Smooth muscle cell (in vitro differentiated cells): ENCODE results near the gene LMOD1. TPM values are rescaled to one million over a fixed set of nuclear protein-coding genes. Genes with fewer than 3 reads are reported as not detected.
"Not testable (repeated sequence)": the region's sequence is repeated elsewhere in the genome, so short reads cannot be mapped to it uniquely, and the experiment has no call there.

Source experiments
- DNase-seq: peaks from one replicate; lab custom pipeline; 2025; ENCODE audit not compliant: unreplicated experiment; lab: John Stamatoyannopoulos, UW
- H2AFZ ChIP-seq: fragments of 200-600 bp; sonication (generic); 2 replicates; pipeline ENCODE4 v1.6.0; 2016; ENCODE audit warnings: antibody characterized with exemption, low read depth, mild to moderate bottlenecking
- H3F3A ChIP-seq: fragments of 200-600 bp; sonication (generic); 2 replicates; pipeline ENCODE4 v1.6.0; 2017; ENCODE audit warnings: antibody characterized with exemption, low read depth
- H3K27ac ChIP-seq: fragments of 200-600 bp; sonication (generic); 2 replicates; pipeline ENCODE4 v1.5.1; 2016; ENCODE audit warnings: low read depth, mild to moderate bottlenecking
- H3K27me3 ChIP-seq: fragments of 200-600 bp; sonication (generic); 2 replicates; pipeline ENCODE4 v1.6.1; 2016; ENCODE audit warnings: low read depth, mild to moderate bottlenecking
- H3K36me3 ChIP-seq: fragments of 200-600 bp; sonication (generic); 2 replicates; pipeline ENCODE4 v1.5.1; 2016; ENCODE audit warnings: low read depth
- H3K4me1 ChIP-seq: fragments of 200-600 bp; sonication (generic); 2 replicates; pipeline ENCODE4 v1.5.1; 2016; ENCODE audit warnings: low read depth
- H3K4me2 ChIP-seq: fragments of 200-600 bp; sonication (generic); 2 replicates; pipeline ENCODE4 v1.6.0; 2016; ENCODE audit warnings: mild to moderate bottlenecking
- H3K4me3 ChIP-seq: fragments of 200-600 bp; sonication (generic); 2 replicates; pipeline ENCODE4 v1.5.1; 2016; ENCODE audit warnings: mild to moderate bottlenecking
- H3K79me2 ChIP-seq: fragments of 200-600 bp; sonication (generic); 2 replicates; pipeline ENCODE4 v1.6.0; 2016; ENCODE audit warnings: low read depth, mild to moderate bottlenecking
- H3K9ac ChIP-seq: fragments of 200-600 bp; sonication (generic); 2 replicates; pipeline ENCODE4 v1.6.0; 2016; ENCODE audit warnings: low read depth
- H3K9me3 ChIP-seq: fragments of 200-600 bp; sonication (generic); replicated peaks from 2 replicates; pipeline ENCODE4 v1.5.1; 2016; ENCODE audit warnings: low read depth
- H4K20me1 ChIP-seq: fragments of 200-600 bp; sonication (generic); 2 replicates; pipeline ENCODE4 v1.6.0; 2016; ENCODE audit warnings: low read depth
- CTCF ChIP-seq: fragments of 200-600 bp; sonication (generic); IDR thresholded peaks from 2 replicates; pipeline ENCODE4 v1.5.1; 2017; ENCODE audit warnings: borderline replicate concordance, mild to moderate bottlenecking, antibody characterized with exemption; ENCODE audit not compliant: insufficient read depth, poor library complexity, severe bottlenecking
- WGBS: methylation state at CpG from one replicate; pipeline ENCODE4 v1.1.7; 2016; ENCODE audit warnings: low lambda C conversion rate; 5-methylcytosine and 5-hydroxymethylcytosine counted together
- polyA plus RNA-seq: library from polyadenylated mRNA; unstranded; fragments of >200 nt; fragmentation: Nextera tagmentation; extraction: Ambion mirVana; gene quantifications from 2 replicates; pipeline ENCODE4 v1.2.1, GENCODE V29; 2016
- total RNA-seq: library from RNA; depleted of rRNA; stranded (reverse); fragments of >200 nt; gene quantifications from 2 replicates; pipeline ENCODE4 v1.2.3, GENCODE V29; 2014

LMOD1 gene
- total and polyA plus RNA-seq, 2 experiments from 2014 or later, result 4.0 to 5.6 TPM

DNA sequence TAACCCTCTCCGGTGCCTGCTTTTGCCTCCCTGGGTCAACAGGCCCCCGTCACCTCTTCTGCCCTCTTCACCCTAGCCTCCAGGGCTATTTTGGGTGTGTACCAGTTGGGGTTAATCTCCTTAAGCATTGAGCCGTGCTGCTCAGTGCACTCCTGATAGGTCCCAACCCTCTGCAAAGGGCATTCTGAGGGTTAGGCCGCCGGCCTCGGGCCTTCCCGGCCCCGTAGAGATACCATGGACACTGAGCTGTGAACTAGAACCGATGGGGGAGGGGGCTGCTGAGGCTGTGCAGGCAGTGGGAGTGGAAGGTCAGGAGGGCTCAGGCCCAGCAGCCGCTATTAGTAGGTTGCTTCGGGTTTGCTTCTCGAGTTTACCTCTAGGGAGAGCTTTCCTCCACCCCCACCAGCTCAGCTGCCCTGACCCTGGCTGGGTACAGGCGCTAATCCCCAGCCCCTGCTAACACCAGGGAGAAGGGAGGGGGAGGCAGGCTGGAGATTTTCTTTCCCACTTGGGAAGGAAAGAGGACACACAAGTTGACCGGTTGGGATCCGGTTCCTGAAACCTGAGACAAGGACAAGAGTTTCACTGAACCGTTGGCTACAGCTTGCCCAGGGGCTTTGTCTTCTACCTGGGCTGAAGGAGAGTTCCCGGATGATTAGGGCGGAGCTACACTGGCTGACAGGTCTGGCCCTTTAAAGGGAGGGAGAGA lies 4.8 kb downstream of the LMOD1 start:
- H3K27ac ChIP-seq, result peak overlapping the region; percentile 28
- H3K36me3 ChIP-seq, result no peaks in the 10 kb centered on the region
- 22% methylated on average over 18 of the region's 18 CpGs for WGBS
- H3K27me3 ChIP-seq, result no peaks in the 10 kb centered on the region
- H3K4me2 ChIP-seq, result peak overlapping the region; percentile 63
- peak overlapping the region; percentile 30 for H3K9ac ChIP-seq
- no peaks in the 10 kb centered on the region for H3K9me3 ChIP-seq
- H2AFZ ChIP-seq, result peak overlapping the region; percentile 30
- H4K20me1 ChIP-seq, result no peaks in the 10 kb centered on the region
- peaks cover 31% of the 10 kb centered on the region for H3K4me1 ChIP-seq
- no peak overlapping the region for H3K4me3 ChIP-seq
- H3K79me2 ChIP-seq, result peaks cover 14% of the 10 kb centered on the region
- no peak for TF ChIP-seq CTCF
- H3F3A ChIP-seq, result peaks cover 9% of the 10 kb centered on the region
- DNase-seq, result no peak

DNA sequence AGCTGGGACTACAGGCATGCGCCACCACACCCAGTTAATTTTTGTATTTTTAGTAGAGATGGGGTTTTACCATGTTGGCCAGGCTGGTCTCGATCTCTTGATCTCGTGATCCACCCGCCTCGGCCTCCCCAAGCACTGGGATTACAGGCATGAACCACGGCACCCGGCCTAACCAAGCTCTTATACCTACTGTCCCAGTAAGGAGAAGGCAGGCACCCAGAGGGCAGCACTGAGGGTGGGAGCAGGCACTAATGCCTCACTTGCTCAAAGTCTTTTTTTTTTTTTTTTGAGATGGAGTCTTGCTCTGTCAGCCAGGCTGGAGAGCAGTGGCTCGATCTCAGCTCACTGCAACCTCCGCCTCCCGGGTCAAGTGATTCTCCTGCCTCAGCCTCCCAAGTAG lies 6.0 kb downstream of the LMOD1 start:
- H3K9ac ChIP-seq, H3K36me3 ChIP-seq, H3K27me3 ChIP-seq, H3K9me3 ChIP-seq, H3K4me2 ChIP-seq, H4K20me1 ChIP-seq, H3K4me3 ChIP-seq, H3F3A ChIP-seq, H3K27ac ChIP-seq, DNase-seq, H2AFZ ChIP-seq: not testable (repeated sequence)
- WGBS, result 96% methylated on average over 9 of the region's 10 CpGs
- Histone ChIP-seq H3K4me1 (peaks cover 22% of the 10 kb centered on the region), H3K79me2 (peaks cover 14% of the 10 kb centered on the region)

- H2AFZ ChIP-seq, result no peak overlapping the region
These were observed 6.8 kb downstream of the LMOD1 start for GRCh38 chr1:201939574-201939973.

DNA sequence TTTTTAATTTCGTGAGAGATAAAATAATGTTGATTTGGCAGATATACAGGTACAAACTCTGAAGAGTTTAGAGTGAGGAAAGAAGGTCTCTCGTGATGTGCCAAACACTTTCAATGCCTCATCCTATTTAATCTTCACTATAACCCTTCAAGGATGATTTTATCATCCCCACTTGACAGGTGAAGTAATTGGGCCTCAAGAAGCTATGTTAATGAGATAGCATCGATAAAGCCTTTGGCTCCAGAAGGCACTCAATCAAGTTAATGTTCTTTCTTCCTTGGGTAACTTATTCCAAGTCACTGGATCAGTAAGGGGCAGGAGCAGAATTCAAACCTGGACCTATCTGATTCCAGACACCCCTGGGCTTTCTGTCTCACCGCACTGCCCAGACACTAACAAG lies 7.2 kb downstream of the LMOD1 start:
- H3K4me2 ChIP-seq, result no peak overlapping the region
- TF ChIP-seq CTCF, result no peak
- no peak overlapping the region for H3K9ac ChIP-seq
- no peaks in the 10 kb centered on the region for H3K9me3 ChIP-seq
- H3K4me1 ChIP-seq, result peaks cover 21% of the 10 kb centered on the region
- 76% methylated on average over 4 of the region's 4 CpGs for WGBS
- H3K27me3 ChIP-seq, result no peaks in the 10 kb centered on the region
- no peaks in the 10 kb centered on the region for H3K36me3 ChIP-seq
- H3K27ac ChIP-seq, result peak overlapping the region; percentile 53
- H3K4me3 ChIP-seq, result no peak overlapping the region
- no peak overlapping the region for H2AFZ ChIP-seq
- H3F3A ChIP-seq, result peaks cover 9% of the 10 kb centered on the region
- peaks cover 5% of the 10 kb centered on the region for H3K79me2 ChIP-seq
- no peaks in the 10 kb centered on the region for H4K20me1 ChIP-seq
- DNase-seq, result no peak

More at GRCh38 chr1:201939574-201939973, 6.8 kb downstream of the LMOD1 start:
- H3K27me3 ChIP-seq, result no peaks in the 10 kb centered on the region
- peaks cover 9% of the 10 kb centered on the region for H3F3A ChIP-seq
- peaks cover 8% of the 10 kb centered on the region for H3K79me2 ChIP-seq
- peaks cover 21% of the 10 kb centered on the region for H3K4me1 ChIP-seq
- H3K4me3 ChIP-seq, result no peak overlapping the region
- no peak overlapping the region for H3K27ac ChIP-seq
- no peak overlapping the region for H3K4me2 ChIP-seq
- WGBS, result 83% methylated on average over 5 of the region's 5 CpGs
- no peak for TF ChIP-seq CTCF
- H4K20me1 ChIP-seq, result no peaks in the 10 kb centered on the region
- no peaks in the 10 kb centered on the region for H3K36me3 ChIP-seq
- no peak overlapping the region for H3K9ac ChIP-seq
- H3K9me3 ChIP-seq, result no peaks in the 10 kb centered on the region
- DNase-seq, result no peak
